Caco-2 (cell line): Measurements from ENCODE around the gene DENND1A. TPM values are rescaled to one million over a fixed set of nuclear protein-coding genes. Genes with fewer than 3 reads are reported as not detected.

ENCODE experiments used
- BruUV-seq: library from RNA; stranded (reverse); fragments of 400-500 nt; replicated peaks from 2 replicates; lab custom pipeline; 2021; lab: Mats Ljungman, UMichigan
- CTCF ChIA-PET: fragments of 300-600 bp; sonication (Branson Sonifier 250); formaldehyde crosslinking; loops from one replicate; lab custom pipeline; 2022; ENCODE audit warnings: antibody characterized with exemption; lab: Charles Lee
- POLR2A ChIA-PET: fragments of 300-600 bp; sonication (Branson Sonifier 250); formaldehyde crosslinking; loops from one replicate; lab custom pipeline; 2022; ENCODE audit warnings: antibody characterized with exemption; lab: Charles Lee
- DNase-seq, 2 experiments: peaks; one replicate each; pipeline versions ENCODE4 v3.0.0 to v3.0.0-alpha.2; 2020 to 2022
- H3K27me3 ChIP-seq: replicated peaks from 2 replicates; pipeline ENCODE4 v1.6.0; 2011; ENCODE audit warnings: low read length; ENCODE audit not compliant: control insufficient read depth, insufficient read depth
- H3K36me3 ChIP-seq: 2 replicates; pipeline ENCODE4 v1.5.1; 2011; ENCODE audit warnings: low read length; ENCODE audit not compliant: control insufficient read depth, insufficient read depth
- H3K4me1 ChIP-seq: fragments of 250-450 bp; sonication (Bioruptor Pico); 2 replicates; pipeline ENCODE4 v1.5.1; 2020; ENCODE audit warnings: mild to moderate bottlenecking
- H3K4me3 ChIP-seq: 2 replicates; pipeline ENCODE4 v1.5.1; 2011; ENCODE audit warnings: low read depth, mild to moderate bottlenecking, control low read depth, low read length
- H3K9me3 ChIP-seq: fragments of 250-450 bp; sonication (Bioruptor Pico); 2 replicates; pipeline ENCODE4 v1.5.1; 2020; ENCODE audit warnings: mild to moderate bottlenecking, moderate library complexity
- H3K27ac Mint-ChIP-seq: one replicate; pipeline ENCODE4 v1.8.0; 2022; ENCODE audit warnings: mixed read lengths; ENCODE audit not compliant: unreplicated experiment
- H3K27me3 Mint-ChIP-seq: one replicate; pipeline ENCODE4 v1.8.0; 2022; ENCODE audit warnings: mixed read lengths; ENCODE audit not compliant: insufficient read depth, unreplicated experiment
- H3K36me3 Mint-ChIP-seq: one replicate; pipeline ENCODE4 v1.8.0; 2022; ENCODE audit warnings: mild to moderate bottlenecking, mixed read lengths; ENCODE audit not compliant: insufficient read depth, unreplicated experiment
- H3K4me1 Mint-ChIP-seq: one replicate; pipeline ENCODE4 v1.8.0; 2022; ENCODE audit warnings: low read depth, mixed read lengths; ENCODE audit not compliant: unreplicated experiment
- H3K4me3 Mint-ChIP-seq: one replicate; pipeline ENCODE4 v1.8.0; 2022; ENCODE audit warnings: mild to moderate bottlenecking, moderate library complexity, mixed read lengths; ENCODE audit not compliant: unreplicated experiment
- H3K9me3 Mint-ChIP-seq: one replicate; pipeline ENCODE4 v1.8.0; 2022; ENCODE audit warnings: mixed read lengths; ENCODE audit not compliant: unreplicated experiment
- intact Hi-C: fragments of 100-400 bp; cut with micrococcal nuclease; formaldehyde crosslinking; loops from one replicate; pipeline ENCODE4 v1.10.0; 2022; ENCODE audit not compliant: unreplicated experiment
- total RNA-seq: library from RNA; stranded (reverse); gene quantifications from 2 replicates; pipeline ENCODE4 v1.2.3, GENCODE V29; 2022
- TF ChIP-seq, protein P1 (sequence below), 2 experiments: fragments of 200-600 bp in 1 of 2; IDR thresholded peaks; 1 replicate in 1 of 2; 2 replicates in 1 of 2; pipeline versions ENCODE4 v1.5.1 to v1.8.0; 2011 to 2022; ENCODE audit warnings: antibody characterized with exemption in 1 of 2, control low read depth in 1 of 2, inconsistent platforms in 1 of 2, low read depth in 1 of 2, low read length in 1 of 2, mild to moderate bottlenecking in 1 of 2, moderate library complexity in 1 of 2; ENCODE audit not compliant: insufficient read depth in 1 of 2, severe bottlenecking in 1 of 2, unreplicated experiment in 1 of 2

The DENND1A gene
- total RNA-seq, 1 experiment from 2014 or later = 41.6 TPM

DNA sequence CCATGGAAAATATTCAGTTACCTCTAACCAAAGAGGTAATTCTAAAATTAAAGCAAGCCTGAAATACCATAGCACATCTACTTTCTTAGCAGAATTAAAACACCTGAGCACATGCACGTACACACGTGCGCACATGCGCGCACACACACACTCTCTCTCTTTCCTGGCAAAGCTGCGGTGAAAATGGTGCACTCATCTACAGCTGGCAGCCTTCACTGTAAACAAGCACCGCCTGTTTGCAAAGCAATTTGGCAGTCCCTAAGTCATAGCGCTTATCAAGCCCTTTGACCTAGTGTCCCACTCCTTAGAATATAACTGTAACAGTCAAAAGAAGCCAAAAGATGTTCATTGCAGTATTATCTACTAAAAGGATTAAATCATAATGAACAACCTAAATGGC lies 278.7 kb downstream of the DENND1A start:
- intact Hi-C loops = no loop called here
- Mint-ChIP-seq H3K4me1 (peaks cover 2% of the 10 kb centered on the region), H3K27me3 (no peaks in the 10 kb centered on the region), H3K36me3 (peaks cover 6% of the 10 kb centered on the region), H3K27ac (no peak overlapping the region), H3K9me3 (no peaks in the 10 kb centered on the region), H3K4me3 (no peak overlapping the region)
- POLR2A ChIA-PET = no interaction called here
- Histone ChIP-seq H3K27me3 (no peaks in the 10 kb centered on the region), H3K9me3 (no peaks in the 10 kb centered on the region), H3K4me1 (no peaks in the 10 kb centered on the region), H3K4me3 (no peak overlapping the region), H3K36me3 (no peaks in the 10 kb centered on the region; the same call in 1 of the 2 replicates)
- no peak for DNase-seq
- CTCF ChIA-PET = no interaction called here
- no TSS peak for BruUV-seq
- TF ChIP-seq, protein P1, sequence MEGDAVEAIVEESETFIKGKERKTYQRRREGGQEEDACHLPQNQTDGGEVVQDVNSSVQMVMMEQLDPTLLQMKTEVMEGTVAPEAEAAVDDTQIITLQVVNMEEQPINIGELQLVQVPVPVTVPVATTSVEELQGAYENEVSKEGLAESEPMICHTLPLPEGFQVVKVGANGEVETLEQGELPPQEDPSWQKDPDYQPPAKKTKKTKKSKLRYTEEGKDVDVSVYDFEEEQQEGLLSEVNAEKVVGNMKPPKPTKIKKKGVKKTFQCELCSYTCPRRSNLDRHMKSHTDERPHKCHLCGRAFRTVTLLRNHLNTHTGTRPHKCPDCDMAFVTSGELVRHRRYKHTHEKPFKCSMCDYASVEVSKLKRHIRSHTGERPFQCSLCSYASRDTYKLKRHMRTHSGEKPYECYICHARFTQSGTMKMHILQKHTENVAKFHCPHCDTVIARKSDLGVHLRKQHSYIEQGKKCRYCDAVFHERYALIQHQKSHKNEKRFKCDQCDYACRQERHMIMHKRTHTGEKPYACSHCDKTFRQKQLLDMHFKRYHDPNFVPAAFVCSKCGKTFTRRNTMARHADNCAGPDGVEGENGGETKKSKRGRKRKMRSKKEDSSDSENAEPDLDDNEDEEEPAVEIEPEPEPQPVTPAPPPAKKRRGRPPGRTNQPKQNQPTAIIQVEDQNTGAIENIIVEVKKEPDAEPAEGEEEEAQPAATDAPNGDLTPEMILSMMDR (IDR thresholded peaks at IDR 0.05; ENCODE audit: insufficient read depth in 1 of 2, low read depth in 1 of 2, low read length in 1 of 2, severe bottlenecking in 1 of 2, unreplicated experiment in 1 of 2) = no peak

GRCh38 chr9:123649909-123650308 lies 280.0 kb downstream of the DENND1A start:
- no peak overlapping the region for H3K27ac Mint-ChIP-seq
- no TSS peak for BruUV-seq
- ChIA-PET POLR2A (no interaction called here), CTCF (no interaction called here)
- intact Hi-C loops = no loop called here
- Histone ChIP-seq H3K27me3 (no peaks in the 10 kb centered on the region), H3K4me3 (no peak overlapping the region), H3K4me1 (peaks cover 12% of the 10 kb centered on the region), H3K9me3 (no peaks in the 10 kb centered on the region), H3K36me3 (no peaks in the 10 kb centered on the region; the same call in 1 of the 2 replicates)
- H3K4me3 Mint-ChIP-seq = no peak overlapping the region
- no peaks in the 10 kb centered on the region for H3K9me3 Mint-ChIP-seq
- TF ChIP-seq, protein P1 (IDR thresholded peaks at IDR 0.05; ENCODE audit: insufficient read depth in 1 of 2, low read depth in 1 of 2, low read length in 1 of 2, severe bottlenecking in 1 of 2, unreplicated experiment in 1 of 2) = no peak
- no peak for DNase-seq
- peaks cover 6% of the 10 kb centered on the region for H3K36me3 Mint-ChIP-seq
- H3K4me1 Mint-ChIP-seq = peaks cover 16% of the 10 kb centered on the region
- H3K27me3 Mint-ChIP-seq = no peaks in the 10 kb centered on the region

DNA sequence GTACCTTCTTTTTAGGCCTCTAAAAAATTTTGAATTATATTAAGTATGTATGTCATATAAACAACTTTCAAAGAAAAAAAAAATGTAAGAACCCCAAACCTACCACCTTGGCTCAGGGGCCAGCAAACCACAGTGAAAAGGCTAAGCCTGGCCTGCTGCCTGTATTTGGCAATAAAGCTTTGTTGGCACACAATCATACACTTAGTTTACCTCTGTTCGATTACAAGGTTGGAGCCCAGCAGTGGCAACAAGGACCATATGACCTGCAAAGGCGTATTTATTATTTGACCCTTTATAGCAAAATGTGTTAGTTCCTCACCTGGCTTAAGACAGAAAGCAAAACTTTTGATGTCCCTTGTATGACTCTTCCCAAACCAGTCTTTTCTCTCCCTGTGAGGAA lies 282.8 kb downstream of the DENND1A start:
- no peaks in the 10 kb centered on the region for H3K9me3 Mint-ChIP-seq
- intact Hi-C loops = no loop called here
- peaks cover 31% of the 10 kb centered on the region for H3K4me1 Mint-ChIP-seq
- H3K36me3 ChIP-seq = no peaks in the 10 kb centered on the region; the same call in 1 of the 2 replicates
- TF ChIP-seq, protein P1 (IDR thresholded peaks at IDR 0.05; ENCODE audit: insufficient read depth in 1 of 2, low read depth in 1 of 2, low read length in 1 of 2, severe bottlenecking in 1 of 2, unreplicated experiment in 1 of 2) = no peak
- CTCF ChIA-PET = no interaction called here
- POLR2A ChIA-PET = no interaction called here
- BruUV-seq = no TSS peak
- H3K27ac Mint-ChIP-seq = no peak overlapping the region
- no peaks in the 10 kb centered on the region for H3K27me3 Mint-ChIP-seq
- H3K36me3 Mint-ChIP-seq = peaks cover 14% of the 10 kb centered on the region
- DNase-seq = no peak
- H3K4me3 ChIP-seq = no peak overlapping the region
- no peaks in the 10 kb centered on the region for H3K27me3 ChIP-seq
- H3K4me3 Mint-ChIP-seq = no peak overlapping the region
- no peaks in the 10 kb centered on the region for H3K9me3 ChIP-seq
- H3K4me1 ChIP-seq = peaks cover 20% of the 10 kb centered on the region
